Femur (tissue), 1 donor: ENCODE data around the gene BOC.

Experiments used
- DNase-seq: peaks from one replicate; pipeline ENCODE4 v3.0.0-alpha.2; 2017

BOC gene

DNA sequence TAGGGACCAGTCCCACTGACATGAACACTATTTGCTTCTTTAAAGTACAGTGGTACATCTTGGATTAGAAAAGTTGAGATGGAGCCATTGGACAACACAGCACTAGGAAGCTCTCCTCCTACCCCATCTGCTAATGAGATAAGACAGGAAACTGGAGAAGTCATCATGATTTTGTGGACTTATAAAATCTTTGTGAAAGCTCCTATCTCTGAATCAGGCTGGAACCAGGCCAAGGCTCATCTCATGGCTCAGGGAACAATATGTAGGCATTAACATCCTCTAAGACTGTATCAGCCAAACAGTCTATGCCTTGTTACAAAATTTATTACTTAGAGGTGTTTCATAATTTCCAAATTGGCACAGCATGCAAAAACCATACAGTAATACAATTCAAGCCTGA, 84.1 kb downstream of the BOC start:
- DNase-seq: no peak

DNA sequence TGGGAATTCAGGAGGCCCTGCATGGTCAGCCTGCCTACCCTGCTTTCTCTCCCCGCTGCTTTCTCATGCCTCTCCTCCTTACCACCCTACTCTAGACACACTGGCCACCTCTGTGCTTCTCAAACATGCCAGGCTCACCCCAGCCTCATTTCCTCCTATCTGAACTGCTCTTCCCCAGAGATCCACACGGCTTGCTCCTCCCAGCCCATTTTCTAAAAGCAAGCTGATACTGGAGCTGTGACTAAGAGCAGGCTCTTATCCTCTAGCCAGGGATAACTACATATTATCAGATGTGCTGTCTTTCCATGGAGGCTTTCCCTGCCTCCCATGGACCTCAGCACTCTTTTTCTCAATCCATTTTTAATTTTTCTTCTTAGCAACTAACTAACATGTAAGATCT, 85.9 kb downstream of the BOC start:
- DNase-seq: no peak

DNA sequence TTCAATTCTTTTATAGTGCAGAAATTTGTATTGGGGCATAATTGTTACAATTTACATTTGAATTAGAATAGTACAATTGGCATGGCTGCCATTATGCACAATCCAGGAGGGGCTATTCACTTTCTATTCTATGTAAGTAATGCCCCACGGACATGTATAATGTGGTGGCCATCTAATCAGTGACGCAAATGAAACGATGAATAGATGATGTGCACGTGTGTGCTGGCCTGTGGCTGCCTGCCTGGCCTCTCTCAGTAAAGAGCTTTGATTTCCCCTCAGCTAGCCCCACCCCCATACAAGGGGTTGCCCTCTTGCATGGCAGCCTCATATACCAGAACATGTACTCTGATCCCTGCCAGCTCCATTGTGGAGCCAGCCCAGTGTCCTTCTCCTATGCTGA, 86.5 kb downstream of the BOC start:
- no peak for DNase-seq

DNA sequence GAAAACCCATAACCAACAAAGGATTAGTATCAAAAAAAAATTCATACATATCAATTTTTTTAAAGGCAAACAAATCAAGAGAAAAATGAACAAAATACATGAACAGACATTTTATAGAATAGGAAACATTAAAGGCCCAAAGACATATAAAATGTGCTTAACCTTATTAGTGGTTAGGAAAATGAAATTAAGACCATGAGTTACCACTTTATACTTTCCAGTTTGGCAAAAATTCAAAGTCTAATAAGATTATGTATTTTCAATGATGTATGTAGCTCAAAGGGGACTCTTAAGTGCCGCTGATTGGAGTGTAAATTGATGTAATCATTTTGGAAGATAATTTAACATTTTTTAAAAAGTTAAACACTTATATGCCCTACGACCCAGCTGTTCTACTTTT, 89.2 kb downstream of the BOC start:
- no peak for DNase-seq

DNA sequence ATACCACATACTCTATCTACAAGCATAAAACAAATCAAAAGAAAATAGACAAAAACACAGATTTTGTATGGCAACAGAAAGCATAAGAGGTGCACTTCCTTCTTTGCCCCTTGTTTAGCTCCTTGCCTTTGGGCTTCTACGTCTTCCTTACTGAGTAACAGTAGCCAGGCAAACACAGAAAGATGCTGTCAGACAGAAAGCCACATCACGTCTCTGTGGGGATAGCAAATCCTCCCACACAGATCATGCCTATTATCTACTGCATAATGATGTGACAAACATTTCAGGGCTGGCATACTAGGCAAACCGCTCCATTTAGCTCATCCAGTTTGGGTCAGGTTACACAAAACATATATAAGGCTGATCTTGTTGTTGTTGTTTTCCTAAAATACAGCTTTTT, 92.7 kb downstream of the BOC start:
- no peak for DNase-seq

DNA sequence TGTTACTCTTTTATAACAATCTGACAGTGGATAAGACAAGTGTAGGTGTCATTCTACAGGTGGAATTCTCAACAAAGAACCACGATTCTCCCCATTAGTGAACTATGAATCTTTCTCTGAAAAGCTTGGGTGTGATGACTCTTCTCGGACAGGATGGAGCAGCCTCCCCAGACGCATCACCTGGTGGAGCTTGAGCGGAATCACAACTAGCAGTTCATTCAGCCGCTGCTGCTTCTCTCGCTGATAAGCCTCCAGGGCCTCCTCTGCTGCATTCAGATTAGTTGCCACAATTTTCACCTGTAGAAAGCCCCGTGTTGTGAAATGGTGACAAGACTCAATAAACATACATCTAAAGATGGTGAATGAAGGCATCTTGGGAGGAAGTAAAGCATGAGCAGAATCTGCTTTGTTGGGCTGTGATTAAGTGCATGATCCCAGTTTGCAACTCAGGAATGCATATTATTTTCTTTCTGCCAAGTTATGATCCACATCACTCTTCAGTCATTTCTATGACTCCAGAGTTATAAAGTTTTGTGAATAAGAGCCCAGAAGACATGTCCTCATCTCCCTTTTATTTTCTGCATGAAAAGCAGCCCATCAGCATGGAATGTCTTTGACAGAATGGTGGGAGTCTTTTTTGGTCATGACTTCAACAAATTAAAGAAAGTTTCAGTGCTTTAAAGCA, 93.6 kb downstream of the BOC start:
- no peak for DNase-seq

DNA sequence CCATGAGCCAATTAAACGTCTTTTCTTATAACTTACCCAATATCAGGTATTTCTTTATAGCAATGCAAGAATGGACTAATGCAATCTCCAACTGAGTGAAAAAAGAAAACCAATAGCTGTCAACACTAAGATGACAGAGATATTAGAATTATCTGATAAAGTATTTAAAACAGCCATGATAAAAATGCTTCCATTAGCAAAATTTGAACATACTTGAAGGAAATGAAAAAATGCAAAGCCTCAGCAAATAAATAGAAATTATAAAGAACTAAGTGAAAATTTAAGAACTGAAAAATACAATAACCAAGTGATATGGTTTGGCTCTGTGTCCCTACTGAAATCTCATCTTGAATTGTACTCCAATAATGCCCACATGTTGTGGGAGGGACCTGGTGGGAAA, 99.6 kb downstream of the BOC start:
- no peak for DNase-seq

DNA sequence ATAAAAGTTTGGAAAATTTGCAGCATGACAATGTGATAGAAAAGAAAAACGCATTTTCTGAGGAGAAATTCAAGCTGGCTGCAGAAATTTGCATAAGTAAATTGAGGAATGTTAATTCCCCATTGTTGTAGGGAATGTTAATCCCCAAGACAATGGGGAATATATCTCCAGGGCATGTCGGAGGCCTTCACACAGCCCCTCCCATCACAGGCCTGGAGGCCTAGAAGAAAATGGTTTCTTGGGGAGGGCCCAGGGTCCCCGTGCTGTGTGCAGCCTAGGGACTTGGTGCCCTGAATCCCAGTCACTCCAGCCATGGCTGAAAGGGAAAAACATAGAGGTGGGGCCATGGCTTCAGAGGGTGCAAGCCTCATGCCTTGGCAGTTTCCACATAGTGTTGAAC, 101.1 kb downstream of the BOC start:
- no peak for DNase-seq

DNA sequence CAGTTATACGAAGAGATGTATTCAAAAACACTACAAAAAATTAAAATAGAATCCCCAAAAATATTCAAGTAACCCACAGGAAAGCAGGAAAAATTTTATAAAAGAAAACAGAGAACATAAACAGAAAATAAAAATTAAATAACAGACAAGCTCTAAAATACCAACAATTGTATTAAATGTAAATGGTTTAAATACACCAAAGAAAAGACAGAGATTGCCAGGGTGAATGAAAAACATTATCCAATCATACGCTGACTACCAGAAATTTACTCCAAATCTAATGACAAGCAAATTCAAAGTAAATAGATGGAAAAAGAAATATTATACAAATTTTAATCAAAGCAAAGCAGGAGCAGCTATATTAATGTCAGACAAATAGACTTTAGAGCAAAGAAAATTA, 103.6 kb downstream of the BOC start:
- DNase-seq: no peak

DNA sequence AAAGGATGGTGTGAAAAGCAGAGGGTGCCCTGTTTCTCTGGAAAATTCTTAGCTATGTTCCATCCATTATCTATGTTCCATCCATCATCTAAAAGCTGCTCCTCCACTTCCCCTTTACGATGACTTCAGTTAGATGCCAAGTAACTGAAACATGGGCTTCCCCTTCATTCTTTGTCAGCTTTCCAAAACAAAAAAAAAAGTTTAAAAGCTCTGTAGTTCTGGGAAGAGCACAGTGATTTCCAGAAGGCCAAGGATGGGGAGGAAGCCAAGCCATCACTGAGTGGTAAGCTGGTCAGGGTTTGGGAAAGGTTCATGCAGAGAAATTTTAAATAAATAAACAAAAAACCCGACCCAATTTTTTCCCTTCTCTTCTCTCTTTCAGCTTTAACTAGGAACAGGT, 118.4 kb downstream of the BOC start:
- no peak for DNase-seq

DNA sequence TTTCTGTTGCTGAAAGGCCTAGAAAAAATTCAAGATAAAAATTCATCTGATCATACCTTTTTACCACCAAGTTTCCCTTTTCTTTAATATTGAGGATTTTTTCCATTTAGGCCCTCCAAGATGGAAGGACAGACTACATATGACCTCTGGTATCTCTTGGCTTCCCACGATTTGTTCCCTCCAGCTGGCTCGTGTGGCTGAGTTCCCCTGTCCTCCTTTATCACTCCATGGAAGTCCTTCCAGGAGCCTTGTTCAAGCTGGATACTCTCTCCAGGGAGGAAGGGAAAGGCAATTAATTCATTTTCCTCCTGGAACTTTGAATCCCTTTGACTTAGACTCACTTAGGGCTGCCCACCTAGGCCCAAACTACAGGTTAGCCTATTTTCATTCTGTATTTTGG, 119.4 kb downstream of the BOC start:
- no peak for DNase-seq

DNA sequence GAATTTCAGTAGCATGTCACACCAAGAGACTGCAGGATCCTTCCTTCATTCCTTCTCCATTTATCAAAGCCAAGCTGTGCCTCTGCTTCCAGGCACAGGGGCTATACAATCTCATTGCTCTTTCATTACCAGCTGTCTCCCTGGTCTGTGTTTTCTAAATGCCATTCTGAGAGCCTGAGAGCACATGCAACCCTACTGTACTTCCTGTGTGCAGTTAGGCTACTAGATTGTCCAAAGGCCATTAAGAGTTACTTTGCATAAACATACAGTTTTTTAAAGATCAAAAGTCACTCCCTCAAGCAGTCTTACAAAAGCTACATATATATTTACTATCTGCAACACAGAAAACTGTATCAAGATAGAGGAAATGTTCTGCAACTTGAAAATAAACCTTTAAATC, 119.8 kb downstream of the BOC start:
- DNase-seq: no peak
